ENCODE results near the gene GALNT3. TPM values are rescaled to one million over a fixed set of nuclear protein-coding genes. Genes with fewer than 3 reads are reported as not detected.

The GALNT3 gene
- total and polyA plus RNA-seq, 7 donors, result 0.10 to 0.99 (median 0.19) TPM; not detected in 2

DNA sequence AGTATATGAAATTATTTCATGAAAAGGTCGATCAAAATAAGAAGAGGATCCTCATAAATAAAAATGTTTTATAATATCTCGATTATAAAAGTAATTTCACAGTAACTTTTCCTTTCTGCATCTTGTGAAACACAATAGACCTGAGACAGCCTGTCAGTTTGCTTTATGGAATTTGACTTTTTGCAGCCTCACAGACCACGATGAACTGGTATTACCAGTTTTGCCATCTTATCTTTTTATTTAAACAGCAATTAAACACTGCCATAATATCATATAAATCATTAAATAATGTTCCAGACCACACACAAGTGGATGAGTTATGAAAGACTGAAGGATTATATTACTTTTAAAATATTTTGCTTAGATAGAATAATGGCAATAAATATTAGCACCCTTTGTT is 10.7 kb upstream of the GALNT3 start:
- 70 to 85% (median 77%) methylated on average over 3 of the region's 3 CpGs for WGBS, 3 donors
- Histone ChIP-seq H3K9me3 (no peaks in the 10 kb centered on the region), H3K27me3 (ENCODE audit: insufficient read depth in 3 of 3, low read length in 2 of 3) (no peaks in the 10 kb centered on the region), H3K4me1 (no peaks in the 10 kb centered on the region), H3K27ac (no peak overlapping the region), H3K36me3 (ENCODE audit: insufficient read depth in 1 of 2, low read depth in 1 of 2) (no peaks in the 10 kb centered on the region), H3K4me3 (no peak overlapping the region)
- TF ChIP-seq, protein P1, sequence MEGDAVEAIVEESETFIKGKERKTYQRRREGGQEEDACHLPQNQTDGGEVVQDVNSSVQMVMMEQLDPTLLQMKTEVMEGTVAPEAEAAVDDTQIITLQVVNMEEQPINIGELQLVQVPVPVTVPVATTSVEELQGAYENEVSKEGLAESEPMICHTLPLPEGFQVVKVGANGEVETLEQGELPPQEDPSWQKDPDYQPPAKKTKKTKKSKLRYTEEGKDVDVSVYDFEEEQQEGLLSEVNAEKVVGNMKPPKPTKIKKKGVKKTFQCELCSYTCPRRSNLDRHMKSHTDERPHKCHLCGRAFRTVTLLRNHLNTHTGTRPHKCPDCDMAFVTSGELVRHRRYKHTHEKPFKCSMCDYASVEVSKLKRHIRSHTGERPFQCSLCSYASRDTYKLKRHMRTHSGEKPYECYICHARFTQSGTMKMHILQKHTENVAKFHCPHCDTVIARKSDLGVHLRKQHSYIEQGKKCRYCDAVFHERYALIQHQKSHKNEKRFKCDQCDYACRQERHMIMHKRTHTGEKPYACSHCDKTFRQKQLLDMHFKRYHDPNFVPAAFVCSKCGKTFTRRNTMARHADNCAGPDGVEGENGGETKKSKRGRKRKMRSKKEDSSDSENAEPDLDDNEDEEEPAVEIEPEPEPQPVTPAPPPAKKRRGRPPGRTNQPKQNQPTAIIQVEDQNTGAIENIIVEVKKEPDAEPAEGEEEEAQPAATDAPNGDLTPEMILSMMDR (IDR thresholded peaks at IDR 0.05), result no peak
- DNase-seq (no peak), ATAC-seq (no peak)
- intact Hi-C loops (cut with DNase I), result no loop called here

DNA sequence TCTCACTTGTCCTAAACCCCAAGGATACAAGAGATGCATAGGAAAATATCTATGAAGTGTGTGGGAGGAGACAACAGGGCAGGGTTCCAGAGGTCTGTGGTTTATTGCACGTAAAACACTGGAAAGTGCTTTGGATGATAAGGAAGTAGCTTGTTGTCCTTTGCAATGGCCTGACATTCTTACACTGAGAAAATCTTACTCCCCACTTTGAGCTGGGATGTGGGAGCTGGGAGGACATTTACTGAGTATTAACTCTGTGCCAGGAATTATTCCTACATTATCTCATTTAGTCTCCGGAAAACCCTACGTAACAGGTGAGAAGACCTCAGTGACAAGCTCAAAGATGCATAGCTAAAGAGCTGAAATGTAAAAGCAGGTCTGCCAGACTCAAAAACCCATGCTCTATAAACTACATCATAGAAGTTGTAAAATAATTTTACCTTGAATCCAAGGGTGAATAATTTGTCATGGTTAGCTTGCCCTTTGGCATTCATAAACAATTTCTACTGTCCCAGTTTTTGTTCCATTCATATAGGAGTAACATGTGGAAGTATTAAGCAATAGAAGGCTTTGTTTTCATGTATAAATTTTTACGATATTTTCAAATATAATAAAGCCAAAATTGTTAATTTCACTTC is 9.2 kb upstream of the GALNT3 start:
- Histone ChIP-seq H3K36me3 (ENCODE audit: insufficient read depth in 1 of 2, low read depth in 1 of 2) (no peaks in the 10 kb centered on the region), H3K4me3 (no peak overlapping the region), H3K9me3 (no peaks in the 10 kb centered on the region), H3K27me3 (ENCODE audit: insufficient read depth in 3 of 3, low read length in 2 of 3) (no peaks in the 10 kb centered on the region), H3K27ac (no peak overlapping the region), H3K4me1 (no peaks in the 10 kb centered on the region)
- TF ChIP-seq, protein P1 (IDR thresholded peaks at IDR 0.05), result no peak
- 74 to 82% (median 77%) methylated on average over 4 of the region's 4 CpGs for WGBS, 3 donors
- intact Hi-C loops (cut with DNase I), result no loop called here
- DNase-seq (no peak), ATAC-seq (no peak)

DNA sequence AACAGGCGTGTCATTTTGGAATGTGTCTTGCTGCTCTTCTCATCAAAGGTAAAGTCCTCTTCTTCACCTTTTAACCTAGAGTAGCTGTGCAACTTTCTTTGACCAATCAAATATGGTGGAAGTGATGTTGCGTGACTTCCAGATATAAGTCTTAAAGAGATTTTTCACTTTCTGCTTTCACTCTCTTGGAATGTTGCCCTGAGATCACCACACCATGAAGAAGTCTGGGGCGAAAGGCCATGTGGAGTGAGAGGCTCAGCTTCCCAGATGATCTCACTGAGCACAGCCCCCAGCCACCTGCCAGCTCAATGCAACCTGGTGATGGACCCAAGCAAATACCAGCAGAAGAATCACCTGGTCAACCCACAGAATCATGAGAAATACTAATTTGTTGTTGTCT is 7.1 kb upstream of the GALNT3 start:
- TF ChIP-seq, protein P1 (IDR thresholded peaks at IDR 0.05), result no peak
- intact Hi-C loops (cut with DNase I), result no loop called here
- no peak overlapping the region for H3K4me3 ChIP-seq
- H3K9me3 ChIP-seq, result no peaks in the 10 kb centered on the region
- no peaks in the 10 kb centered on the region for H3K27me3 ChIP-seq (ENCODE audit: insufficient read depth in 3 of 3, low read length in 2 of 3)
- H3K27ac ChIP-seq, result no peak overlapping the region
- H3K36me3 ChIP-seq (ENCODE audit: insufficient read depth in 1 of 2, low read depth in 1 of 2), result no peaks in the 10 kb centered on the region
- WGBS, 3 donors, result 88 to 96% (median 92%) methylated on average over 3 of the region's 3 CpGs
- ATAC-seq, result no peak
- no peaks in the 10 kb centered on the region for H3K4me1 ChIP-seq
- no peak for DNase-seq

DNA sequence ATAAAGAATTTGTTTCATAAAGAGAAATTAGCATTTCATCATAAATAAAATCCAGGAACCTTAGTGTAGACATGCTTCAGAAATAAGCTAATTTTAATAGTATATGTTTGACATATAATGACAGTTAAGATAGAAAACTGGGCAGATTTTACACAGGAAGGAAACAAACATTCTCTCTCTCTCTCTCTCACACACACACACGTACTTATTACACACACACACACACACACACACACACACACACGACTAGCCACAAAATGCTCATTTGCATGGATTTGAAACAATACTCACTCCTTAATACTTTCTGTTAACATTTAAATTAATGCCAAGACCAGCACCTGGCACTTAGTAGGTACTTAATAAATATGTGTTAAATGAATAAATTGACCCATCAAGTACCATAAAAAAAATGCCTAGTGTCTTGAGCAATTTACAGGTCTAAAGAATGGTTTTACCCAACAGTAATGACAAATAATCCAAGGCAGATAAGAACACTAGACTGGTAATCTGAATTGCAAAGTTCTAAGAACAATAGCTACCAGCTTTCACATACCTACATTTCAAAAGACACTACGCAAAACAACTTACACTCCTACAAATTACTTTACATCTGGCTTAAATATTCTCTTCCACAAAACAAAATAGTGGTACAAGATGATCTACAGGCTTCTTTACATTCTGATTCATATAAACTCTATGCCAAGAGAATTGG is 2.9 kb upstream of the GALNT3 start:
- no peak for DNase-seq
- 56 to 67% (median 64%) methylated on average over 3 of the region's 3 CpGs for WGBS, 3 donors
- Histone ChIP-seq H3K9me3 (no peaks in the 10 kb centered on the region), H3K36me3 (ENCODE audit: insufficient read depth in 1 of 2, low read depth in 1 of 2) (no peaks in the 10 kb centered on the region), H3K4me3 (no peak overlapping the region), H3K4me1 (no peaks in the 10 kb centered on the region), H3K27me3 (ENCODE audit: insufficient read depth in 3 of 3, low read length in 2 of 3) (peaks cover 0 to 37% (median 14%) of the 10 kb centered on the region in 3 donors), H3K27ac (no peak overlapping the region)
- no peak for ATAC-seq
- intact Hi-C loops (cut with DNase I), result no loop called here
- TF ChIP-seq, protein P1 (IDR thresholded peaks at IDR 0.05), result no peak

Measured in psoas muscle (tissue), 8 donors.